HG03460 (cell line): ENCODE measurements around the gene PDE8B.
"Not testable (repeated sequence)": the region's sequence is repeated elsewhere in the genome, so short reads cannot be mapped to it uniquely, and the experiment has no call there.

Source experiments
- ATAC-seq: cut with Tn5 transposase; IDR thresholded peaks from one replicate; pipeline ENCODE4 v1.9.1; 2021; ENCODE audit not compliant: unreplicated experiment

PDE8B gene

GRCh38 chr5:77427998-77428397 is 217.5 kb downstream of the PDE8B start:
- no peak for ATAC-seq

DNA sequence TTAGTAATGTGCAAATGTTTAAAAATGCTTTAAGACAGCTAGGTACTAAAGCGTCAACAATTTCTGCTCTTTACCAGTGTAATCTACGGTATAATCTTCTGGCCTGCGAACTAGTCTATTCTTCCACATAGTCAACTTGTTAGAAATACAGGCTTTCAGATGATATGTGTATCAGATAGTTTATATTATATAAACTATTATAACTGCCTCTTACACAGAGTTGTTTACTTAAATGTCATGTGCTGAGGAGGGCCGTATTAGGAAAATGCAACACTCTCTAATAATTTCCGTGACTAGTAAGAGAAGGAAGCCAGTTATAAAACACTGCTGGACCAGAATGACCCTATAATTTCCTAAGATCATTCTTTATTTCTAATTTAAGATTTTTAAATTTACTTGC is 218.0 kb downstream of the PDE8B start:
- no peak for ATAC-seq

- ATAC-seq, result no peak
Measured at GRCh38 chr5:77430726-77431125, 220.2 kb downstream of the PDE8B start.

- ATAC-seq, result no peak
Measured at GRCh38 chr5:77431286-77431685, 220.8 kb downstream of the PDE8B start.

DNA sequence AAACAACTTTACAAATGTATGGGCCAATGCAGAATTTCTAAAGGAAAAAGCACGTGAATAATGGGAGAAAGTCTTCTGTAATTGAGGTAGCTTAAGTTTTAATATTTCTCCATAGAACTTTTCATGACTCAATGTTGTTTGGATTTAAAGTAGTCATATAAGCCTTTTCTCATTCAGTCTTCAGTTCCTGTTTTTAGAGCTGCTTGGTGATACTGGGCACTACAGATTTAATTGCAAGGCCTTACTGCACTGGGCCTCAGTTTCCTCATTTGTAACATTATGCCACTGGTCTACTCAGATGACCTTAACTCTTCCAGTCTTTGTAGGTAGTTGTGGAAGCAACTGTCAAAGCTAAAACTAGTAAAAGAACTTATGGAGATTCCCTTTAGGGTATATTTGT is 221.2 kb downstream of the PDE8B start:
- ATAC-seq, result no peak

DNA sequence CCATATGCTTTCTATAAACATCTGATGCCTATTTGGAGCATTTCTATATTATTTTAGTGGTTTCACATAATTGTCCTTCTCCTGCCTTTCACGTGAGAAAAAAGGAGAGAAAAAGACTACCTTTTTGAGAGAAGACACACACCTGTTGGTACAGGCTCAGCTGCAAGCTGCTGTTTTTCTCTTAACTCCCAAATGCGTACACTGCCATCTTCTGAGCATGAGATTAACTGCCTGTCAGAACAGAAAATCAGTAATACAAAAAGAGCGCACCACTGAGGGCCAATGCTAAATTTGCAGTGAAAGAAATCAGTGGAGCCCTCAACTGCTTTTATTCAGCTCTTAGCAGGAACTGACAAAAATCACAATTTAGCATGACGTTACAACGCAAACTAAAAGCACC is 226.7 kb downstream of the PDE8B start:
- ATAC-seq, result no peak

- no peak for ATAC-seq
Measured at GRCh38 chr5:77438071-77438470, 227.6 kb downstream of the PDE8B start.

GRCh38 chr5:77443670-77444069 is 233.2 kb downstream of the PDE8B start:
- ATAC-seq, result no peak

DNA sequence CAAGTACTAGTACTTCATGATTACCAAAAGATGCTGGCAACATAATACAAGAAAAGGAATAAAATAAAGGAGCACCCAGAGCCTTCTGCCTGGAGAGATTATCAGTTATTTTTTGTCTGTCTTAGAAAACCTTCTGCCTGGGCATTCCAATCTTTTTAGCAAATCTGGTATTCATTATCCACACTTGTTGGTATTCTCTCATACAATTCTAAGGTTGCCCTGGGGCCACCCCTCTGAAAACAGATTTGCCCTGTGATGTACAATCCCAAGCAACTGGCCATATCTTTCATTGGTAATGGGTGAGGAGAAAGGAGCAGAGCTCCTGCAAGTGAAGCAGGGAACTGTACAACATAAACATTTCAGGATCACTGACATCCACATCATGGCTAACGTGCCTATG is 233.9 kb downstream of the PDE8B start:
- ATAC-seq, result no peak

DNA sequence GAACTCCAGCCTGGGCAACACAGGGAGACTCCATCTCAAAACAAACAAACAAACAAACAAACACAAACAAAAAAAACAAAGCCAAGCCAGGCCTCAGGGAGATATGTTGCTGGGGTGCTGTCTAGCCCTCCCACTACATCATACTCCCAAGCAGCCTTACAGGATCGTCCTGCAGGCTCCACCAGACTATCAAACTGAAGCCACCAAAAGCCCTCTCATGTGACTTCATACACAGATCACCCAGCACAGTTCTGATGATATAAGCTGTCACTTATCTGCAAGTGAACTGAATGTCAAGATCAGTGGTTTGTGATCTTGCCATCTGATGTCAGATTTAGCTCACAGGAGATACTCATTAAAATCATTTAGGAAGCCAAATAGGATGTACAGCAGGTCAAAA is 238.4 kb downstream of the PDE8B start:
- no peak for ATAC-seq

- no peak for ATAC-seq
Measured at GRCh38 chr5:77449277-77449676, 238.8 kb downstream of the PDE8B start.

- ATAC-seq, result no peak
Measured at GRCh38 chr5:77449981-77450380, 239.5 kb downstream of the PDE8B start.

DNA sequence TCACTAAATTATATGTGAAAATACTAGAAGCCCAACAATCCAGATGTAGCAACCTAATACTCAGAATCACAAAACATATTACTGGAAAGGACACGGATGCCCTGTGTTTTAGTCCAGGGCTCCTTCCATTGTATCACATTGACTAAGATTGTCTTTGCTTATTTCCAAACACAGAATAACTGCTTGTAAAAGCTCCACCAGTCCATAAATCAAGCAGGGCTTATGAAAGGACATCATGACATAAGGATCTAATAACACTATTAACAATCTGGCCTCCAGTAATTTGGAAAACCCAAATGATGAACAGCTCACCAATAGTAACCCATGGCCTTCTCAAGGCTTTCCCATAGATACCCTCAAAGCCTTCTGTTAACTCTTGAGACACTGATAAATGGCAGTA is 241.9 kb downstream of the PDE8B start:
- no peak for ATAC-seq

- no peak for ATAC-seq
Measured at GRCh38 chr5:77454123-77454522, 243.6 kb downstream of the PDE8B start.

DNA sequence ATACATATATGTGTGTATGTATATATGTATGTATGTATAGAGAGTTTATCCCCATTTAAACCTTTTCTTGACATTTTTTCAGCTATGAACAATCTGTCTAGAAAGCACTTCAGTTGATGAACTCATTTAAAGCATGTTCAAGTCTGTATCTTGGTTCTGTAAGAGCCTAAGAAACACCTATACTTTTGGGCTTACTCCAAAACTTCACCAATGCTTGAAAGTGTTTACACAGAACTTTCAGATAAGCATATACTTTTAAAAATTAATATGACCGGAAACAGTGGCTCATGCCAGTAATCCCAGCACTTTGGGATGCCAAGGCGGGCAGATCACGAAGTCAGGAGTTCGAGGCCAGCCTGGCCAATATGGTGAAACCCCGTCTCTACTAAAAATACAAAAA is 250.8 kb downstream of the PDE8B start:
- ATAC-seq, result no peak

GRCh38 chr5:77463905-77464304 is 253.4 kb downstream of the PDE8B start:
- ATAC-seq, result no peak

DNA sequence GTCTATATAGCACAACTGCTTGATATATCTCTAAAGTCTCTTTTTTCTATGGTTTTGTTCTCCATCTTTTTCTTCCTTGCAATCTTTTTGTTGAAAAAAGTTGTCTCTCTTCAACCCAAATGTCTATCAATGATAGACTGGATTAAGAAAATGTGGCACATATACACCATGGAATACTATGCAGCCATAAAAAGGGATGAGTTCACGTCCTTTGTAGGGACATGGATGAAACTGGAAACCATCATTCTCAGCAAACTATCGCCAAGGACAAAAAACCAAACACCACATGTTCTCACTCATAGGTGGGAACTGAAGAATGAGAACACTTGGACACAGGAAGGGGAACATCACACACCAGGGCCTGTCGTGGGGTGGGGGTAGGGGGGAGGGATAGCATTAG is 258.4 kb downstream of the PDE8B start:
- not testable (repeated sequence) for ATAC-seq

GRCh38 chr5:77475041-77475440 is 264.6 kb downstream of the PDE8B start:
- not testable (repeated sequence) for ATAC-seq
